Head of caudate nucleus (tissue), 42 donors: ENCODE data around the gene TAC3.
"Not testable (repeated sequence)": the region's sequence is repeated elsewhere in the genome, so short reads cannot be mapped to it uniquely, and the experiment has no call there.

Source experiments
- DNase-seq, 42 donors: peaks; one replicate each; pipeline versions ENCODE4 v3.0.0 to v3.0.0-alpha.2; 2020 to 2021; ENCODE audit warnings: mixed read lengths in 7 of 42
- intact Hi-C: fragments of 100-400 bp; cut with DNase I; formaldehyde crosslinking; loops from one replicate; pipeline ENCODE4 v1.15.0; 2022

Gene TAC3

GRCh38 chr12:56965997-56966642 lies 50.2 kb downstream of the TAC3 start:
- DNase-seq, intact Hi-C loops: not testable (repeated sequence)

DNA sequence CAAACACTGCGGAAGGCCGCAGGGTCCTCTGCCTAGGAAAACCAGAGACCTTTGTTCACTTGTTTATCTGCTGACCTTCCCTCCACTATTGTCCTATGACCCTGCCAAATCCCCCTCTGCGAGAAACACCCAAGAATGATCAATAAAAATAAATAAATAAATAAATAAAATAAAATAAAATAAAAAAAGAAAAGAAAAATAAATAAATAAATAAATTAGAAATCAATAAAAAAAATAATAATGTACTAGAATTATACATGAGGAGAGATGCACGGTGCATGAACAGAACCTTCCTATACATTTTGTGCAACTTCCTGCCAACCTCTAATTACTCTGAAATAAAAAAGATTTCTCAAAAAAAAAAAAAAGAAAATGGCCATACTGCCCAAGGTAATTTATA lies 51.2 kb downstream of the TAC3 start:
- not testable (repeated sequence) for DNase-seq

DNA sequence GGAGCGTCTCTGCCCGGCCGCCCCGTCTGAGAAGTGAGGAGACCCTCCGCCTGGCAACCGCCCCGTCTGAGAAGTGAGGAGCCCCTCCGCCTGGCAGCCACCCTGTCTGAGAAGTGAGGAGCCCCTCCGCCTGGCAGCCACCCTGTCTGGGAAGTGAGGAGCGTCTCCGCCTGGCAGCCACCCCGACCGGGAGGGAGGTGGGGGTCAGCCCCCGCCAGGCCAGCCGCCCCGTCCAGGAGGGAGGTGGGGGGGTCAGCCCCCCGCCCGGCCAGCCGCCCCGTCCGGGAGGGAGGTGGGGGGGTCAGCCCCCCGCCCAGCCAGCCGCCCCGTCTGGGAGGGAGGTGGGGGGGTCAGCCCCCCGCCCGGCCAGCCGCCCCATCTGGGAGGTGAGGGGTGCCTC lies 52.8 kb downstream of the TAC3 start:
- DNase-seq, intact Hi-C loops: not testable (repeated sequence)

More for the DNA sequence above, 51.2 kb downstream of the TAC3 start:
- intact Hi-C loops, result not testable (repeated sequence)

DNA sequence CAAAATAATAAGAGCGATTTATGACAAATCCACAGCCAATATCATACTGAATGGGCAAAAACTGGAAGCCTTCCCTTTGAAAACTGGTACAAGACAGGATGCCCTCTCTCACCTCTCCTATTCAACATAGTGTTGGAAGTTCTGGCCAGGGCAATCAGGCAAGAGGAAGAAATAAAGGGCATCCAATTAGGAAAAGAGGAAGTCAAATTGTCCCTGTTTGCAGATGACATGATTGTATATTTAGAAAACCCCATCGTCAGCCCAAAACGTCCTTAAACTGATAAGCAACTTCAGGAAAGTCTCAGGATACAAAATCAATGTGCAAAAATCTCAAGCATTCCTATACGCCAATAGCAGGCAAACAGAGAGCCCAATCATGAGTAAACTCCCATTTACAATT lies 54.1 kb downstream of the TAC3 start:
- intact Hi-C loops, result not testable (repeated sequence)

More for the DNA sequence above, 54.1 kb downstream of the TAC3 start:
- DNase-seq, result not testable (repeated sequence)
